Measurements from ENCODE around the gene FBXL13.

- TF ChIP-seq EZH2phosphoT487 (IDR thresholded peaks at IDR 0.05; ENCODE audit: insufficient read depth, low read depth), result no peak
- no peak for TF ChIP-seq EZH2 (IDR thresholded peaks at IDR 0.05; ENCODE audit: insufficient read depth, poor library complexity, severe bottlenecking)
These were observed 5.2 kb upstream of the FBXL13 start for GRCh38 chr7:103079836-103080235.

Measured in GM23248 (cell line).